Stimulated activated memory B cell treated with anti-CD40 and anti-IgM and Interleukin-4, amounts not matched to agents 10 μg/mL and 1 μg/mL and 100 μg/mL, for 72 hours (primary cell): ENCODE results near the gene ANKS1A.

Experiments used
- ATAC-seq: fragments of 150-1000 bp; cut with Tn5 transposase; 2 replicates; pipeline ENCODE4 v1.10.0; 2021
- H3K27ac Mint-ChIP-seq: one replicate; pipeline ENCODE4 v1.8.0; 2022; ENCODE audit warnings: mild to moderate bottlenecking, mixed read lengths
- H3K27me3 Mint-ChIP-seq: one replicate; pipeline ENCODE4 v1.8.0; 2022; ENCODE audit warnings: mixed read lengths
- H3K36me3 Mint-ChIP-seq: one replicate; pipeline ENCODE4 v1.8.0; 2022; ENCODE audit warnings: mixed read lengths
- H3K4me1 Mint-ChIP-seq: one replicate; pipeline ENCODE4 v1.8.0; 2022; ENCODE audit warnings: mixed read lengths
- H3K4me3 Mint-ChIP-seq: one replicate; pipeline ENCODE4 v1.8.0; 2022; ENCODE audit warnings: mild to moderate bottlenecking, moderate library complexity, mixed read lengths
- H3K9me3 Mint-ChIP-seq: one replicate; pipeline ENCODE4 v1.8.0; 2022; ENCODE audit warnings: mixed read lengths

The ANKS1A gene

DNA sequence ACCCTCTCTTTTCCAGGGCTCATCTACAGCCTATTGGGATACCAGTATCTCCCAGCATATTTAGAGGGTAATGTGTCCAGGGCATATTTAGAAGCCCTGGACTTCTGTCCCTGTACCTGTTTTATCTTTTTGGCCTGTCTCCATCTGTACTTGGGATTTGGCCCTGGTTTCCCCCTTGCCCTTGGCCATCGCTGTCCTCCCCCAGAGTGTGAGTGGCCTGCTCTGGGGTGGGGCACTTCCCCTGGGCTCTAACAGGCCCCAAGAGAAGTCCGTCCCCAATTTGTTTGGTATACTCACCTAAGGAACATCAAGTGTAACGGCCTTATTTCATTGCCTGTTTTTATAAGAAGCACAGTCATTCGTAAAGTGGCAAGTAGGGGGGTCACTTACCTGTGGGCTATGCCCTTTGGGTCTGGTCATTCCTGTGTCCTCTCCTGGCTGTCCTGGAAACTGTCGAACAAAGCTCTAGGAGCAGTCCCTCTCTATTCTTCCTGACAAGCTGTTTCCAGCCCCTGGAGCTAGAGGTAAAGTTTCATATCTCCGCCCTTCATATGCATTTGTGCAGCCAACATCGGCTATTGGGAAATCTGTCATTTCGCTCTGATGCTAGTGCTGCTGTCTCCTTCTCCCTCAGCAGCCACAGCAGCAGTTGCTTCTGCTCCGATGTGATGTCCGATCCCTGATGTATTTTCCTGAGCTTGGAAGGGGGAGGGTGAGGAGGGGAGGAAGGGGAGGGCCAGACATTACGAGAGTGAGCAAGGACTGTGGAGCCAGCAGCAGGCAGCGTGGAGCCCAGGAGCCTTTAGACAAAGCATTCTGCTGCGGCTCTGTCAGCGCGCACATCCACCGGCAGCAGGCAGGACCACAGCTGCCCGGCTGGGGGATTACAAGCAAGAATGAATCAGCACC, 168.6 kb downstream of the ANKS1A start:
- Mint-ChIP-seq H3K9me3 (no peaks in the 10 kb centered on the region), H3K36me3 (peaks cover 27% of the 10 kb centered on the region), H3K4me1 (peaks cover 13% of the 10 kb centered on the region), H3K27ac (peak overlapping the region; percentile 67), H3K27me3 (no peaks in the 10 kb centered on the region), H3K4me3 (no peak overlapping the region)
- no peak for ATAC-seq

DNA sequence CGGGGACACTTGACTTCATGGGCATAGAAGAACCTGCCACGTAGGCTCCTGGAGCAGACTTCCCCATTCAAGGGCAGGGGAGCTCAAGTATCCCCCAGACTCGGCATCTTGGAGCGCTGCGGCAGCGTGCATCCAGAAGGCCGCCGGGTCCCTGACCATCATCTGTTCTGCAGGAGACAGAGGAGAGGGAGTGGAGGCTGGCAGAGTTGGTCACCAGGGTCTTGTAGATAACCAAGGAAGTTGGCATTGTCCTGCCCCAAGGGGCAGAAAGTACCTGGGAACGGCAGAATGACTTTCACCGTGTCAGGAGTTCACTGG, 169.3 kb downstream of the ANKS1A start:
- no peaks in the 10 kb centered on the region for H3K9me3 Mint-ChIP-seq
- H3K36me3 Mint-ChIP-seq, result peaks cover 27% of the 10 kb centered on the region
- peak overlapping the region; percentile 67 for H3K27ac Mint-ChIP-seq

DNA sequence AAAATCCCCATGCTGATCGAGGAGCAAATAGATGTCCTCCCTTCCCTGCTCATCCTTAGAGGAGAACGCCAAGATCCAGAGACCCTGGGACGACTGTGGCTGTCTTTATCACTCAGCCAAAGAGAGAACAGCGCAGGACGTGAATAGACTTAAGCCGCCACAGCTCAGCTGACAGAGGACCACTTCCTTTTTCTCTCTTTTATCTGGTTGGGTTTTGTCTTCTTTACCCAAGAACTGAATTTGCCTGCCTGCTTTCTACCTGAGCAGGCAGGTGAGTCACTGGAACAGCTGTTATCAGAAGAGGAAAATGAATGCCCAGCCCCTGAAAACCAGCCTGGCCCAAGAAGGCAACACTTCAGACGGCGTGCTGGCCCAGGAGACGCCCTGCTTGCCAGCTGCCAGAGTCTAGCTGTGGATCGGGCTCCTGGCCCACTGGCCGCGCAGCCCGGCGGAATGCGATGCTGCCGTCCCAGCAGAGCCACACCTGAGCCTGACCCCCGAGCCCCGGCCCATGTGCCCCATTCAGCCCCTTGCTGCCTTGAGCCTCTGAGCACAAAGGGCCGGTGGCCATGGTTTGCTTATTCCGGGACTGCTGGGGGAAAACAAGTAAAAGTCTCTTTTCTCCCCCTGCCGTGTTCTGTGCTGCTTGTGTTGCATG, 169.9 kb downstream of the ANKS1A start:
- Mint-ChIP-seq H3K36me3 (peaks cover 27% of the 10 kb centered on the region), H3K9me3 (no peaks in the 10 kb centered on the region), H3K27ac (peak overlapping the region; percentile 67), H3K27me3 (no peaks in the 10 kb centered on the region), H3K4me1 (peaks cover 13% of the 10 kb centered on the region), H3K4me3 (peak overlapping the region; percentile 3)
- ATAC-seq, result peak; percentile 88

More for the DNA sequence above, 169.3 kb downstream of the ANKS1A start:
- Mint-ChIP-seq H3K4me3 (no peak overlapping the region), H3K4me1 (peaks cover 13% of the 10 kb centered on the region), H3K27me3 (no peaks in the 10 kb centered on the region)
- no peak for ATAC-seq

DNA sequence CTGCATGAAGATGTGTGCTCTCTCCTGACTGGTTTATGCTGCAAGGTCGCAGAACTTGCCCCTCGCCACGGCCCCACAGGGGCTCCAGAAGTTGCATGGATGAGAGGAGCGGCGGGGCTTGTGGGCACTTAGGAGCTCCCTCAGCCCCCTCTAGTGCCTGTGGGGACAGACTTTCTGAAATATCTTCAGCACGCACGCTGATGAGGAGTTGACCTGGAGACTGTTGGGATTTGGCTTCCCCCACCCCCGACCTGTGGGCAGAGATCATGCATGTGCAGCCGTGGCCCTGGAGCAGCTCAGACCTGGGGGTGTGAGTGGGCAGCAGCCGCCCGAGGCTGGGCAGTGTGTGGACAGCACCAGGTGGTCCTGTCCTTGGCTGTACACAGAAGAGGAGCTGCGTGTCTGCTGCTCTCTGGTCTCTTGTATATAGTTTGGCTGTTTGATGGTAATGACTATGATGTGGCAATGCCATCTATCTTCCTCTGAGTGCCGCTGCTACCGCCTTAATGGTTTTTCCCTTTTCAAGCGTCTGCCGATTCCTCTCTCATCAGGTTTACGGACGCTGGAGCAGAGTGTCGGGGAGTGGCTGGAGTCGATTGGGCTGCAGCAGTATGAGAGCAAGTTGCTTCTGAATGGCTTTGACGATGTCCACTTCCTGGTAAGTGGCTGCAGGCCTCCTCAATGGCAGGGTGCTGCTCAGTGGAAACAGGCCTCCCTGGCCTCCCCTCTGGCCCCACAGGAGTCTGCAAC, 170.7 kb downstream of the ANKS1A start:
- Mint-ChIP-seq H3K4me3 (no peak overlapping the region), H3K27ac (no peak overlapping the region), H3K36me3 (peaks cover 27% of the 10 kb centered on the region), H3K4me1 (peaks cover 13% of the 10 kb centered on the region), H3K9me3 (no peaks in the 10 kb centered on the region), H3K27me3 (no peaks in the 10 kb centered on the region)
- no peak for ATAC-seq

DNA sequence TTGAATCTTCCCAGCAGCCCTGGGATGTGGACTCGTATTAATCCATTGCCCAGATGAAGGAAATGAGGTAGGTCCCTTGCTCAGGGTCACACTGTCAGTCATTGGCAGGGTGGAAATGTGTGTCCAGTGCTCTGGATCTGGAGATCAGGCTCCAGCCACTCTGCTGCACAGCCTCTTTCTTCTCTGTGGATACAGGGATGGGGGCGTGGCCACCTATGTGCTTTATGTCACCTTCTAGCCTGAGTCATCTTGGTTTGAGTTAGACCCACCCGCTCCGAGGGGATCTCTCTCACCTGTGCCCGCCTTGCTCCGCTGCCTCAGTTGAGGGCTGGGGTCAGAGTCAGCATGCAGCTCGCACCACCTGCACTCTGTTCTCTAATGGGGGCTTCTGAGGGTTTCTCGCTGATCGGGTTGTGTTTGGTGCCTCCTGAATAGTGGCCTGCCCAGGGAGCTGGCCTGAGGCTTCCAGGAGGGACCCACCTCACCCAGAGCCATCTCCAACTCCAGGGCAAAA, 172.1 kb downstream of the ANKS1A start:
- Mint-ChIP-seq H3K27ac (no peak overlapping the region), H3K36me3 (peaks cover 21% of the 10 kb centered on the region), H3K27me3 (no peaks in the 10 kb centered on the region), H3K4me1 (peaks cover 13% of the 10 kb centered on the region), H3K9me3 (no peaks in the 10 kb centered on the region), H3K4me3 (no peak overlapping the region)
- no peak for ATAC-seq

- Mint-ChIP-seq H3K9me3 (no peaks in the 10 kb centered on the region), H3K27ac (no peak overlapping the region), H3K4me1 (peaks cover 13% of the 10 kb centered on the region), H3K27me3 (no peaks in the 10 kb centered on the region), H3K36me3 (peaks cover 21% of the 10 kb centered on the region), H3K4me3 (no peak overlapping the region)
- ATAC-seq, result no peak
Measured at GRCh38 chr6:35061651-35062410, 172.8 kb downstream of the ANKS1A start.

- H3K4me3 Mint-ChIP-seq, result no peak overlapping the region
- peaks cover 21% of the 10 kb centered on the region for H3K36me3 Mint-ChIP-seq
- peaks cover 13% of the 10 kb centered on the region for H3K4me1 Mint-ChIP-seq
- no peaks in the 10 kb centered on the region for H3K27me3 Mint-ChIP-seq
- ATAC-seq, result no peak
- no peak overlapping the region for H3K27ac Mint-ChIP-seq
- no peaks in the 10 kb centered on the region for H3K9me3 Mint-ChIP-seq
Measured at GRCh38 chr6:35062676-35063574, 173.9 kb downstream of the ANKS1A start.

DNA sequence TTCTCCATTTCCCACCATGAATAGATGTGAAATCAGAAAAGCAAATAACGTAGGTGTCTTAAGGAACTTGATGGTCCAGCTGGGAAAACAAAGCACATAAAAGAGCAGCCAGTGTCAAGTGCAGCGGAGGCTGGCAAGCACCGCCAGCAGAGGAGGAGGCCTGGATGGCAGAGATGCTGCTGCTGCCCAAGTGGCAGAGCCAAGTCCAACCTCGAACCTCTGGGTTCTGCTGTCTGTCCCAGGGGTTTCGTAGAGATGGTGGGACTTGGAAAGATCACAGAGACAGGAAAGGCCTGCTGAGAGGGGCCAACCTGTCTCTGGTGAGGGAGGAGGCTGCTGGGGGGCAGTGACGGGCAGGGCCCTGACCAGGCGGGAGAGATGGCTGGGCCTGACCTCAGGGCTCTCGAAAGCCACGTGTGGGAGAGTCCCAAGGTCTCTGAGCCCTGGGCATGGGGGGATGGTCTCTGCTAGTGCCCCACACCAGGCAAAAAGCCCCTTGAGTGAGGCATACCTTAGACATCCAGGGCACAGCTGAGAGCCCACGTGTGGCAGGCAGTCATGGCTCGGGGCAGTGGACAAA, 174.7 kb downstream of the ANKS1A start:
- no peak overlapping the region for H3K4me3 Mint-ChIP-seq
- H3K27ac Mint-ChIP-seq, result no peak overlapping the region

GRCh38 chr6:35064290-35064689, 175.2 kb downstream of the ANKS1A start:
- H3K27me3 Mint-ChIP-seq, result no peaks in the 10 kb centered on the region
- H3K27ac Mint-ChIP-seq, result no peak overlapping the region
- peaks cover 28% of the 10 kb centered on the region for H3K36me3 Mint-ChIP-seq
- ATAC-seq, result no peak
- H3K4me3 Mint-ChIP-seq, result no peak overlapping the region
- no peaks in the 10 kb centered on the region for H3K4me1 Mint-ChIP-seq
- no peaks in the 10 kb centered on the region for H3K9me3 Mint-ChIP-seq

More for the DNA sequence above, 174.7 kb downstream of the ANKS1A start:
- no peak for ATAC-seq
- Mint-ChIP-seq H3K9me3 (no peaks in the 10 kb centered on the region), H3K36me3 (peaks cover 28% of the 10 kb centered on the region), H3K27me3 (no peaks in the 10 kb centered on the region), H3K4me1 (peaks cover 4% of the 10 kb centered on the region)

- ATAC-seq, result no peak
- Mint-ChIP-seq H3K9me3 (no peaks in the 10 kb centered on the region), H3K27me3 (no peaks in the 10 kb centered on the region), H3K4me1 (no peaks in the 10 kb centered on the region), H3K36me3 (peaks cover 28% of the 10 kb centered on the region), H3K4me3 (no peak overlapping the region), H3K27ac (no peak overlapping the region)
Measured at GRCh38 chr6:35064757-35065440, 175.8 kb downstream of the ANKS1A start.

DNA sequence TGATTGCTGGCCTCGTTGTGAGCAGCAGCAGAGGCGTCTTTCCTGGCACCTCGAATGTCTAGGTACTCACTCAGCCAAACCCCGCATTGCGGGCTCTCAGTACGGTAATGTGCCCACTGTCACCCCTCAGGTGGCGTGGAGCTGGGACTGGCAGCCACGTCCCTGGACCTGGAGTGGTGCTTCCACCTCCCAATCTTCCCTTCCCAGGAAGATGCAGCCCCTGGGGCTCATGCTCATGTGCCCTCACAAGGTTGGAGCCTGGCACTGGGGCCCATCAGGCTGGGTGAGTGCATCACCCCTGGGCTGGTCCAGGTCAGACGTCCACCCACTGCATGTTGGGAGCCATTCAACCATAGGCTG, 176.4 kb downstream of the ANKS1A start:
- no peak for ATAC-seq
- H3K27me3 Mint-ChIP-seq, result no peaks in the 10 kb centered on the region
- peaks cover 28% of the 10 kb centered on the region for H3K36me3 Mint-ChIP-seq
- H3K9me3 Mint-ChIP-seq, result no peaks in the 10 kb centered on the region
- no peak overlapping the region for H3K27ac Mint-ChIP-seq
- no peak overlapping the region for H3K4me3 Mint-ChIP-seq
- no peaks in the 10 kb centered on the region for H3K4me1 Mint-ChIP-seq

- Mint-ChIP-seq H3K4me1 (no peaks in the 10 kb centered on the region), H3K27me3 (no peaks in the 10 kb centered on the region), H3K4me3 (no peak overlapping the region), H3K9me3 (no peaks in the 10 kb centered on the region), H3K27ac (peak overlapping the region; percentile 46), H3K36me3 (peaks cover 32% of the 10 kb centered on the region)
- ATAC-seq, result no peak
Measured at GRCh38 chr6:35065870-35066269, 176.8 kb downstream of the ANKS1A start.

DNA sequence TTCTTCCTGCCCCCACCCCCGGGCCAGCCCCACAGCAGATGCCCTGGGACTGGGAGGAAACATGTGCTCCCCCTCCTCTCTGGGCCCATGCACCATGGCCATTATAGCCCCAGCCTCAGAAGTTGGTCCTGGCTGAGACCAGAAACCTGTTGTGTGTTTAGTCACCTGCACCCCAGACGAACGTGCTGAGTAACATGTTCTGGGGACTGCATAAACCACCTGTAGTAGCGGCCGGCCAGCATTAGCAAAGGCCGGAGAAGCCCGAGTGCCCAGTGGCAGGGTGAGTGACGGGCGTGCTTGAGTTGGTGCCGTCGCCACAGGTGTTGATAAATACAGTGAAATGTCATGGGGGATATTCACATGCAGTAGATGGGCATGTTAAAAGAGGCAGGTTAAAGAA, 178.2 kb downstream of the ANKS1A start:
- H3K4me1 Mint-ChIP-seq, result no peaks in the 10 kb centered on the region
- no peaks in the 10 kb centered on the region for H3K27me3 Mint-ChIP-seq
- H3K4me3 Mint-ChIP-seq, result no peak overlapping the region
- no peaks in the 10 kb centered on the region for H3K9me3 Mint-ChIP-seq
- peaks cover 28% of the 10 kb centered on the region for H3K36me3 Mint-ChIP-seq
- ATAC-seq, result no peak
- no peak overlapping the region for H3K27ac Mint-ChIP-seq
